ENCODE results near the gene NINJ2. TPM values are rescaled to one million over a fixed set of nuclear protein-coding genes. Genes with fewer than 3 reads are reported as not detected.
"Not testable (repeated sequence)": the region's sequence is repeated elsewhere in the genome, so short reads cannot be mapped to it uniquely, and the experiment has no call there.

The NINJ2 gene
- total RNA-seq, 1 donor: 0.43 TPM

DNA sequence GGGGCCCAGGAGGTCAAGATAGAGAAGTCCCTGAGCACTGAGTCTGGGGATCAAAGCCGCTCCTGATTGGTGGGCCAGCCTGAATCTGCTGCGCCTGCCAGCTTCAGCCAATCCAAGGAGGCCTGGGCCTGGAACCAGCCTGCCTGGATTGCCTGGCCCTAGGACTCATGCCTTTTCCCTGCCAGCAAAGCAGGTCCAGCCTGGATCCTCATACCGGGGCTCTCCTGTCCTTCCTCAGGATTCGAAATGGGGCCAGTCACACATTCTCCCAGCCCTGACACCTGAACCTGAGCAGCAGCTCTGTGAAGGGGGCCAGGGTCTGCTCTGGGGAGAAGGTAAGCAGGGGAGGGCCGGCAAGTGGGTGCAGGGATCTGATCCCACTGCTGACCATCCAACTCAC lies 81.9 kb downstream of the NINJ2 start:
- no peak for DNase-seq (ENCODE audit: low read depth)
- no peak overlapping the region for H3K4me3 ChIP-seq (ENCODE audit: low read depth, low read length)
- TF ChIP-seq, protein P1, sequence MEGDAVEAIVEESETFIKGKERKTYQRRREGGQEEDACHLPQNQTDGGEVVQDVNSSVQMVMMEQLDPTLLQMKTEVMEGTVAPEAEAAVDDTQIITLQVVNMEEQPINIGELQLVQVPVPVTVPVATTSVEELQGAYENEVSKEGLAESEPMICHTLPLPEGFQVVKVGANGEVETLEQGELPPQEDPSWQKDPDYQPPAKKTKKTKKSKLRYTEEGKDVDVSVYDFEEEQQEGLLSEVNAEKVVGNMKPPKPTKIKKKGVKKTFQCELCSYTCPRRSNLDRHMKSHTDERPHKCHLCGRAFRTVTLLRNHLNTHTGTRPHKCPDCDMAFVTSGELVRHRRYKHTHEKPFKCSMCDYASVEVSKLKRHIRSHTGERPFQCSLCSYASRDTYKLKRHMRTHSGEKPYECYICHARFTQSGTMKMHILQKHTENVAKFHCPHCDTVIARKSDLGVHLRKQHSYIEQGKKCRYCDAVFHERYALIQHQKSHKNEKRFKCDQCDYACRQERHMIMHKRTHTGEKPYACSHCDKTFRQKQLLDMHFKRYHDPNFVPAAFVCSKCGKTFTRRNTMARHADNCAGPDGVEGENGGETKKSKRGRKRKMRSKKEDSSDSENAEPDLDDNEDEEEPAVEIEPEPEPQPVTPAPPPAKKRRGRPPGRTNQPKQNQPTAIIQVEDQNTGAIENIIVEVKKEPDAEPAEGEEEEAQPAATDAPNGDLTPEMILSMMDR (IDR thresholded peaks at IDR 0.05; ENCODE audit: insufficient read depth, low read depth, low read length): no peak

DNA sequence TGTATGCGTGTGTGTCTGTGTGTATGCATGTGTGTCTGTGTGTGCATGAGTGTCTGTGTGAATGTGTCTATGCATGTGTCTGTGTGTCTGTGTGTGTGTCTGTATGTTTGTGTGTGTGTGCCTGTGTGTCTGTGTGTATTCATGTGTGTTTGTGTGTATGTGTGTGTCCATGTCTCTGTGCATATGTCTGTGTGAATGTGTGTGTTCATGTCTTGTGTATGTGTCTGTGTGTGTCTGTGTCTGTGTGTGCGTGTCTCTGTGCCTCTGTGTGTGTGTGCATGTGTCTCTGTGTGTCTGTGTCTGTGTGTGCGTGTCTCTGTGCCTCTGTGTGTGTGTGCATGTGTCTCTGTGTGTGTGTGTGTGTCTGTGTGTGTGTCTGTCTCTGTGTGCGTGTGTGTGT lies 82.4 kb downstream of the NINJ2 start:
- TF ChIP-seq, protein P1 (IDR thresholded peaks at IDR 0.05; ENCODE audit: insufficient read depth, low read depth, low read length): no peak
- no peak for DNase-seq (ENCODE audit: low read depth)

DNA sequence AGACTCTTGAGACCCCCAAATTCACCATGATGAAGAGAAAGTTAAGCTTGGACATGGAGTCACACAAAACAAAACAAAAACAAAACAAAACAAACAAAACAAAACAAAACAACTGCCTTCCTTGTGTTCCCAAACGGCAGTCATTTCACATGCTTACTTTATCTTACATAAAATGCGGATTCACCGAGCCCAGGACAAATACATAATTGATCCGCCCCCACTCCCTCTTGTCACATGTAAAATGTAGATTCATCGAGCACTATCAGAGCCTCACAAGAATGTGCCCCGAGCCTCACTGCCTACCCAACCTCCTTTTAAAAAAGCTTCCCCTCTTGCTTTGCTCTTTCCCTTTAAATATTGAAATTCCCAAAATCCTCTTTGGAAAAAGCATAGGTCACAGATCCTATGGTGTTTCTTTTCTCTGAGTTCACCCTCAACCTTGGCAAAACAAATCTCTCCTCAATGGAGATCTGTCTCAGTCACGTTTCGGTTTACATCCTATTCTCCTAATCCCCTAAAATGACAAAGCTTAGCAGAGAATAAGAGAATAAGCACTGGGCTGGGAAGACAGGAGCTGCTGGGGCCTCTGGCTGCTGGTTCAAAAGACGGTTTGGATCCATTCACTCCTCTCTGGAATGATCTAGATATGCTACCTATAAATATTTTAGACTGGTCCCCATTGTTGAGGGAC lies 83.7 kb downstream of the NINJ2 start:
- DNase-seq (ENCODE audit: low read depth): no peak
- no peak overlapping the region for H3K4me3 ChIP-seq (ENCODE audit: low read depth, low read length)
- TF ChIP-seq, protein P1 (IDR thresholded peaks at IDR 0.05; ENCODE audit: insufficient read depth, low read depth, low read length): no peak

More for the DNA sequence above, 82.4 kb downstream of the NINJ2 start:
- no peak overlapping the region for H3K4me3 ChIP-seq (ENCODE audit: low read depth, low read length)

DNA sequence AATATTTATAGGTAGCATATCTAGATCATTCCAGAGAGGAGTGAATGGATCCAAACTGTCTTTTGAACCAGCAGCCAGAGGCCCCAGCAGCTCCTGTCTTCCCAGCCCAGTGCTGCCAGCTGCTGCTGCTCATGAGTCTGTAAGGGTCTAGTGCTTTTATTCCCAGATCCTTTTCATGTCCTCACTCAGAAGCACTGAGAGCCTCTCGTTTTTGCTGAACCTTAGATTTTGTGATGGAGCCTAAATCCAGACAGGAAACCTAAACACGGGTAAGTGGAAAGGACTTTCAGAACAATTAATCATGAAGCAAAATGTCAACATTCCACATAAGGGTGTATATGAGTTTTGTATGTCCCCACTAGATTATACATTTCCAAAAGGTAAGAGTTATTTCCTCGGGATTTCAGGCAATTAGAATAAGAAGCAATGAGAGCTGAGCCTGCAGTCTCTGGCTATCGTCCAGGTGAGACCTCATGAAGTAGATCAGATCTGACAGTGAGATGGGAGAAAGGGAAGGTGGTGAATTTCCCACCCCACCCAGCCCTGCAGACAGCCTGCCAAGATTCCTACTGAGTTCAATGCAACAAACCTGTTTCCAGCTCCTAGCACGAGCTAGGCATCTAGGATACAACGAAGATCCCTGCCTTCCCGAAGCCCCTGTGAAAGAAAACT lies 84.4 kb downstream of the NINJ2 start:
- no peak for DNase-seq (ENCODE audit: low read depth)
- H3K4me3 ChIP-seq (ENCODE audit: low read depth, low read length): no peak overlapping the region
- TF ChIP-seq, protein P1 (IDR thresholded peaks at IDR 0.05; ENCODE audit: insufficient read depth, low read depth, low read length): no peak

DNA sequence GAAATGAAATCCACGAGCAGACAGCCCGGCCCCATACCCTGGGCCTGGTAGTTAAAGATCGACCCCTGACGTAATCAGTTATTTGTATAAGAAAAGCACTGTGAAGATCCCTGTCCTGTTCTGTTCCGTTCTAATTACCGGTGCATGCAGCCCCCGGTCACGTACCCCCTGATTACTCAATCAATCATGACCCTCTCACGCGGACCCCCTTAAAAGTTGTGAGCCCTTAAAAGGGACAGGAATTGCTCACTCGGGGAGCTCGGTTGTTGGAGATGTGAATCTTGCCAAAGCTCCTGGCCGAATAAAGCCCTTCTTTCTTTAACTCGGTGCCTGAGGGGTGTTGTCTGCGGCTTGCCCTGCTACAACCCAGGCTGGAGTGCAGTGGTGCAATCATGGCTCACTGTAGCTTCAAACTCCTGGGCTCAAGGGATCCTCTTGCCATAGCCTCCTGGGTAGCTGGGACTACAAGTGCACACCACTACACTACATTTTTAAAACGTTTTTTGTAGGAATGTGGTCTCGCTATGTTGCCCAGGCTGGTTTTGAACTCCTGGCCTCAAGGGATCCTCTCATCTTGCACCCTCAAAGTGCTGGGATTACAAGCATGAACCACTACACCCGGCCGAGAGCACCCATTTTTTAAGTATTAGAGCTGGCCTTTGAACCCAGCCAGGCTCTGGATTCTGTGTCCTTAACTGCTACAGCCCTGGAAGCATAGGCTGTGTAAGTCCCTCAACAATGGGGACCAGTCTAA lies 85.1 kb downstream of the NINJ2 start:
- DNase-seq (ENCODE audit: low read depth); H3K4me3 ChIP-seq (ENCODE audit: low read depth, low read length): not testable (repeated sequence)

DNA sequence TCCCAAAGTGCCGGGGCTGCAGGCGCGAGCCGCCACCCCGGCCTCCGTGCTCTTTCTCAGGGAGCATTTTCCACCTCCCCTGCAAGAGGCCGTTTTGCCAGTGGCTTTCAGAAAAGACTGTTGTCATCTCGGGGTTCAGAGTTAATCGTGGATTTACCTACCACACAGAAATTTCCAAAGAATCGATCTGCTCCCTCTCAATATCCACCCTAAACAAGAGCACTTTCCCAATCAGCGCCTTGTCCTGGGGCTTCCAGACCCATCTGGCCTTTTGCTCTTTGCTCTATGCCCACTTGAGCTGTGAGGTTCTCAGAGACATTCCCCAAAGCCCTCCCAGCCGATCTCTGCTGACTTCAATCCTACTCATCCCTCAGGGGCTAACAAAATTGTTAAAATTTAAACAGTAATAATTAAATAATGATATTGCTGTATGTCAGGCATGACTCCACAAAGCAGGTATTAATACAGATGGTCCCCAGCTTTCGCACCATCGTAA lies 86.6 kb downstream of the NINJ2 start:
- H3K4me3 ChIP-seq (ENCODE audit: low read depth, low read length): no peak overlapping the region
- DNase-seq (ENCODE audit: low read depth): no peak
- TF ChIP-seq, protein P1 (IDR thresholded peaks at IDR 0.05; ENCODE audit: insufficient read depth, low read depth, low read length): no peak

All from fibroblast of villous mesenchyme (primary cell).